ENCODE data around the gene BCL2L13. TPM values are rescaled to one million over a fixed set of nuclear protein-coding genes. Genes with fewer than 3 reads are reported as not detected.

The BCL2L13 gene
- total and polyA plus RNA-seq, 8 donors: 13.7 to 74.1 (median 30.6) TPM

- Histone ChIP-seq H3K4me3 (no peak overlapping the region), H3K36me3 (peaks cover 45 to 97% (median 88%) of the 10 kb centered on the region in 4 donors), H3K9me3 (no peaks in the 10 kb centered on the region), H3K27ac (no peak overlapping the region), H3K27me3 (no peaks in the 10 kb centered on the region), H3K4me1 (peaks cover 0 to 10% (median 0%) of the 10 kb centered on the region in 4 donors)
- DNase-seq: no peak
- WGBS, 5 donors: 58 to 99% (median 62%) methylated on average over 3 of the region's 3 CpGs
- intact Hi-C loops (cut with DNase I; ENCODE audit: low total_unique reads): no loop called here
- TF ChIP-seq EP300 (IDR thresholded peaks at IDR 0.05) (no peak), CTCF (IDR thresholded peaks at IDR 0.05) (no peak), POLR2A (IDR thresholded peaks at IDR 0.05) (no peak), POLR2AphosphoS5 (IDR thresholded peaks at IDR 0.05) (no peak)
Measured at GRCh38 chr22:17612057-17612456, 26.5 kb upstream of the BCL2L13 start.

- peaks cover 51 to 97% (median 89%) of the 10 kb centered on the region in 4 donors for H3K36me3 ChIP-seq
- H3K9me3 ChIP-seq: no peaks in the 10 kb centered on the region
- TF ChIP-seq POLR2A (IDR thresholded peaks at IDR 0.05) (no peak), CTCF (IDR thresholded peaks at IDR 0.05) (no peak), EP300 (IDR thresholded peaks at IDR 0.05) (no peak), POLR2AphosphoS5 (IDR thresholded peaks at IDR 0.05) (no peak)
- H3K27me3 ChIP-seq: no peaks in the 10 kb centered on the region
- no peak overlapping the region for H3K4me3 ChIP-seq
- 90 to 94% (median 91%) methylated on average over 7 of the region's 7 CpGs for WGBS, 5 donors
- no peak overlapping the region for H3K27ac ChIP-seq
- H3K4me1 ChIP-seq: peaks cover 0 to 5% (median 0%) of the 10 kb centered on the region in 4 donors
- DNase-seq: no peak
- intact Hi-C loops (cut with DNase I; ENCODE audit: low total_unique reads): no loop called here
Measured at GRCh38 chr22:17613280-17613679, 25.3 kb upstream of the BCL2L13 start.

GRCh38 chr22:17627961-17628405, 10.6 kb upstream of the BCL2L13 start:
- H3K27ac ChIP-seq: peak overlapping the region; percentile 85 to 98 (median 91)
- peaks cover 19 to 54% (median 37%) of the 10 kb centered on the region in 4 donors for H3K4me1 ChIP-seq
- H3K9me3 ChIP-seq: no peaks in the 10 kb centered on the region
- DNase-seq: peak in 1 of 2 donors; percentile 18
- 5 to 15% (median 7%) methylated on average over 21 to 24 of the region's 24 CpGs for WGBS, 5 donors
- intact Hi-C loops (cut with DNase I; ENCODE audit: low total_unique reads): no loop called here
- H3K27me3 ChIP-seq: no peaks in the 10 kb centered on the region
- TF ChIP-seq POLR2AphosphoS5 (IDR thresholded peaks at IDR 0.05) (no peak), POLR2A (IDR thresholded peaks at IDR 0.05) (no peak), EP300 (IDR thresholded peaks at IDR 0.05) (no peak), CTCF (IDR thresholded peaks at IDR 0.05) (no peak)
- peaks cover 0 to 26% (median 18%) of the 10 kb centered on the region in 4 donors for H3K36me3 ChIP-seq
- H3K4me3 ChIP-seq: peak overlapping the region; percentile 93 to 100 (median 98)

- intact Hi-C loops (cut with DNase I; ENCODE audit: low total_unique reads): no loop called here
Measured at GRCh38 chr22:17628406-17629172, 10.0 kb upstream of the BCL2L13 start, which contains the start of gene ATP6V1E1. ATP6V1E1 (minus strand) TSS chr22:17628749; CDS start chr22:17628635, 114 bp downstream.

More at GRCh38 chr22:17628406-17629172, 10.0 kb upstream of the BCL2L13 start, which contains the start of gene ATP6V1E1:
- no peaks in the 10 kb centered on the region for H3K27me3 ChIP-seq
- peaks cover 19 to 51% (median 36%) of the 10 kb centered on the region in 4 donors for H3K4me1 ChIP-seq
- H3K36me3 ChIP-seq: peaks cover 0 to 20% (median 12%) of the 10 kb centered on the region in 4 donors
- TF ChIP-seq POLR2AphosphoS5 (IDR thresholded peaks at IDR 0.05) (peak; percentile 71 to 92 (median 91)), CTCF (IDR thresholded peaks at IDR 0.05) (no peak), EP300 (IDR thresholded peaks at IDR 0.05) (no peak), POLR2A (IDR thresholded peaks at IDR 0.05) (peak in 2 of 4 donors; percentile 61 to 69)
- 0 to 1% (median 0%) methylated on average over 38 to 45 of the region's 45 CpGs for WGBS, 5 donors
- DNase-seq: peak; percentile 97 to 99
- no peaks in the 10 kb centered on the region for H3K9me3 ChIP-seq
- H3K27ac ChIP-seq: peak within 1 kb of the TSS; percentile 88 to 98 (median 91)
- peak within 1 kb of the TSS; percentile 93 to 100 (median 98) for H3K4me3 ChIP-seq

Measured in stomach (tissue), 9 donors.